T-helper 1 cell treated with Interleukin-12 subunit alpha and Interleukin-12 subunit beta and Interleukin-4 antibody, amounts not matched to agents 30 μg/mL and 1 μg/mL, for 36 hours (primary cell): ENCODE results near the gene GTF3A.
A peak's percentile ranks its signal among the peaks of the same experiment; 100 is the strongest.

ENCODE experiments used
- H3K27ac Mint-ChIP-seq: one replicate; pipeline ENCODE4 v1.8.0; 2021; ENCODE audit warnings: mild to moderate bottlenecking, mixed read lengths
- H3K27me3 Mint-ChIP-seq: one replicate; pipeline ENCODE4 v1.8.0; 2021; ENCODE audit warnings: low read depth, mixed read lengths
- H3K36me3 Mint-ChIP-seq: one replicate; pipeline ENCODE4 v1.8.0; 2021; ENCODE audit warnings: low read depth, mixed read lengths
- H3K4me1 Mint-ChIP-seq: one replicate; pipeline ENCODE4 v1.8.0; 2021; ENCODE audit warnings: low read depth, mixed read lengths
- H3K4me3 Mint-ChIP-seq: one replicate; pipeline ENCODE4 v1.8.0; 2021; ENCODE audit warnings: mild to moderate bottlenecking, moderate library complexity, mixed read lengths
- H3K9me3 Mint-ChIP-seq: one replicate; pipeline ENCODE4 v1.8.0; 2021; ENCODE audit warnings: mixed read lengths

The GTF3A gene

DNA sequence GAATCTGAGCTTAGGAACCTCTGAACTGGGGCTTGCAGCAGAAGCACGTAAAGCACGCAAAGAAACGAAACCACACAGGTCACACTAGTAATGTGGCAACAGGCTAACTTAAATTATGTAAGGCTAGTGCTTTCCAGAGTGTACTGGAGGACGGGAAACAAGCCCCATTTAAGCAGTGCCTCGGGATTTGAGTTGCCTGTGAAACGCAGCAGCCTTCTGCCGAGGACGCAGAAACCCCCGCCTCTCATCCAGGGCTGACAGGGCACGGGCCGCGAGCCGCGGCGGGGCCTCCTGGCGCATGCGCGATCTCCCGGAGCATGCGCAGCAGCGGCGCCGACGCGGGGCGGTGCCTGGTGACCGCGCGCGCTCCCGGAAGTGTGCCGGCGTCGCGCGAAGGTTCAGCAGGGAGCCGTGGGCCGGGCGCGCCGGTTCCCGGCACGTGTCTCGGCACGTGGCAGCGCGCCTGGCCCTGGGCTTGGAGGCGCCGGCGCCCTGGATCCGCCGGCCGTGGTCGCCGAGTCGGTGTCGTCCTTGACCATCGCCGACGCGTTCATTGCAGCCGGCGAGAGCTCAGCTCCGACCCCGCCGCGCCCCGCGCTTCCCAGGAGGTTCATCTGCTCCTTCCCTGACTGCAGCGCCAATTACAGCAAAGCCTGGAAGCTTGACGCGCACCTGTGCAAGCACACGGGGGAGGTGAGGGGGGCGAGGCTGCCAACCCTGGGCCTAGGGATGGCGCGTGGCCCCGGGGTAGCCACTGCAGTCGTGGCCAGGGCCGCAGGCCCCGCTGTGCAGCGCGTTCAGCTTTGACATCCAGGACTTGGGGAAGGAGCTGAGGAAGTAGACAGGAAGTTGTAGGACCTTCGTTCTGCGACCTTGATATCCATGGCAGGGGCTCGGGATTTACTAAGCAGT is at the start of gene GTF3A:
Gene GTF3A, plus strand, starts transcription at position 374 of the 912 bp plus-strand sequence.
- peak within 1 kb of the TSS; percentile 91 for H3K4me3 Mint-ChIP-seq
- peaks cover 25% of the 10 kb centered on the region for H3K36me3 Mint-ChIP-seq
- peak within 1 kb of the TSS; percentile 97 for H3K27ac Mint-ChIP-seq
- H3K4me1 Mint-ChIP-seq, result peaks cover 36% of the 10 kb centered on the region
- no peaks in the 10 kb centered on the region for H3K27me3 Mint-ChIP-seq
- no peaks in the 10 kb centered on the region for H3K9me3 Mint-ChIP-seq

DNA sequence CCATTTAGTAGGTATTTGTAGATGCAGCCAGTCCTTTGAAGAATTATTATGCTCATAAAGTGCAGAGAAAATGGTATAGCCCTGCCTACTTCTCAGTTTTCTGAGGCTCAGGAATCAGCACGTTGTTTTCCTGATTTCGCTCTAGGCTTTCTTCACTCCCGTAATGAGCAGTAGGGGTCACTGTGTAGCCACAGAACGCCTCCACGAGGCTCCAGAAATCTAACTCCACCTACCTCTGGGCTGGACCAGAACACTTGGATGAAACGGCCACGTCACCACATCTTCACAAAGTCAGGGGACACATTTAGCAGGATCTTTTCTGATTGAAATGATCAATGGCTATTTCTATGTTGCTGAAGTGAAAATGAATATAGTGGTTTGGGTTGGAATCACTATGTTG is 49.8 kb upstream of the GTF3A start:
- Mint-ChIP-seq H3K9me3 (no peaks in the 10 kb centered on the region), H3K36me3 (no peaks in the 10 kb centered on the region), H3K4me1 (peaks cover 16% of the 10 kb centered on the region), H3K27ac (no peak overlapping the region), H3K4me3 (no peak overlapping the region), H3K27me3 (no peaks in the 10 kb centered on the region)

DNA sequence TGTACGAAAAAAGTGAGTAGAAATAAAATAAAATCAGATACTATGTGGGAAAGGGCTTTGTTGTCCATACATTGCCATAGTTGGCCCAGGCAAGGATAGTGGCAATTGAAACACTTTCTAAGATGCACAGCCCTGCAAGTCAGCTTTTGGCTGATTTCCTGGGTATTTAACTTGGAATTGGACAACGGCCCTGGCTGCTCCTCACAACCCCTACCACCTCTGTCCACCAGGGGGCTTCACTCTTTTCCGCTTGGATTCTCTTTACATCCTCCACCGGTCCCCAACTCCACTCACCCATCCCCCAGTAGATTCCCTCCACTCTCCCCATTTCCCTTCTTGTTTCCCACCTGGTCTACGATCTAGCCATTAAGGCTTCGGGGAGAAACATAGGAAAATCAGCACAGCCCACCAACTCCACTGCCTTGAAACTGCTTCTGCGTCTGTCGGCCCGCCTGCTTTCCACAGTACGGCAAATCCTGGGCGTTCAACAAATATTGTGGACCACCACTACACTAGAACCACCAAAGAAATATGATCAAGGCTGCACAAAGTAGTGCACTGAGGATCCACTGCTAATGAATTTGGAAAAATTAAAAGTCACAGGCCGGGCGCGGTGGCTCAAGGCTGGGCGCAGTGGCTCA is 48.6 kb upstream of the GTF3A start:
- no peaks in the 10 kb centered on the region for H3K9me3 Mint-ChIP-seq
- no peaks in the 10 kb centered on the region for H3K27me3 Mint-ChIP-seq
- no peak overlapping the region for H3K4me3 Mint-ChIP-seq
- H3K4me1 Mint-ChIP-seq, result peaks cover 8% of the 10 kb centered on the region
- no peaks in the 10 kb centered on the region for H3K36me3 Mint-ChIP-seq
- peak overlapping the region; percentile 9 for H3K27ac Mint-ChIP-seq

DNA sequence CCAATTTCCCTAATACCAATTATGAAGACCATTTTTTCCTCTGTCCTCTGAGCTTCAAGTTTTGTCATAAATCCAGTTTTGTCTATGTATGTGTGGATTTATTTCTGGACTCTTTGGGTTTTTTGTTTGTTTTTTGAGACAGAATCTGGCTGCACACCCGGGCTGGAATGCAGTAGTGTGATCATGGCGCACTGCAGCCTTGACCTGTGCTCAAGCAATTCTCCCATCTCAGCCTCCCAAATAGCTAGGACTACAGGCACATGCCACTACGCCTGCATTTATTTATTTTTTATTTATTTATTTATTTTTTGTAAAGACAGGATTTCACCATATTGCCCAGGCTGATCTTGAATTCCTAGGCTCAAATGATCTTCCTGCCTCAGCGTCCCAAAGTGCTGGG is 45.3 kb upstream of the GTF3A start:
- Mint-ChIP-seq H3K27me3 (peaks cover 4% of the 10 kb centered on the region), H3K4me3 (no peak overlapping the region), H3K4me1 (peaks cover 8% of the 10 kb centered on the region), H3K9me3 (no peaks in the 10 kb centered on the region), H3K36me3 (no peaks in the 10 kb centered on the region), H3K27ac (no peak overlapping the region)

DNA sequence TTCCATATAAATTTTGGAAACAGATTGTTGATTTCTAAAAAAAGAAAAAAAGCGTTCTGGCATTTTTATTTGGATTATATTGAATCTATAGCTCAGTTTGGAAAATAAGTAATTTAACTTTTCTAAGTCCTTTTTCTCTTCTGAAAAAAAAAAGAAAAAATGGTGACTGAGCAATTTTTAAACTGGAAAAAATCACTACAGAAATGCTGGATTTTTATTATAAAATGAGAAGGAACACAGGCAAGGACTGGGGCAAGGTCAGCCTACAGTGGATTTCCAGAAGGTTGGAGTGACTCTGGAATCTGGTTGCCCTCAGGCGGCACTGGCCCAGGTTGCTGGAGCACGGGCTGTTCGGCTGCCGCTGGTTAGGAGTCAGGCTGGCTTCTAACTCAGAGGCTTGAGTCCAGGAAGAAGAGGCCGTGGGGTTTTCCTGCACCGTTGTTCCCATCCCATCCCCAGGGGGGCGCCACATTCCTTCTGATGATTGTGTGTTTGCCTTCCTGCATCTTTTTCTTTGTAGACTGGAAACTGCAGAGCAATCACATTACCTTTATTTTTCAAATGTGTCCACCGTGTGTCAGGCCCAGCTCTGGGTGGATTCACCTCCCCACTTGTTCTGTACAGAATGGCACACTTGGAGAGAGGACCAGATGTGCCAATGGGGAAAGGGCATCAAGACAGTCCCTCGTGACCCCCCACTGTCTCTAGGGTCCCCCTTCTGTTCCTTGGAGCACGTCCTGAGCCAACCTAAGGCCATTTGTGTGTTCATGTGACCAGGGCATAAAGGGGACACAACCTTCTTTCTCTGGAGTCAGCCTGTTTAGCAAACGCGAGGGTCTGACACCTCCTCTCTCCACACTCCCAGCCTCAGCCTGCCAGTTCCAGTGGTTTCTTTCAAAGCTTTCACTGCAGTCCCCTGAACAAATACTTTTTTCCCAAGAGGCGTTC is 44.5 kb upstream of the GTF3A start:
- peaks cover 3% of the 10 kb centered on the region for H3K4me1 Mint-ChIP-seq
- H3K9me3 Mint-ChIP-seq, result no peaks in the 10 kb centered on the region
- no peaks in the 10 kb centered on the region for H3K36me3 Mint-ChIP-seq
- no peak overlapping the region for H3K4me3 Mint-ChIP-seq
- H3K27ac Mint-ChIP-seq, result no peak overlapping the region
- H3K27me3 Mint-ChIP-seq, result peaks cover 8% of the 10 kb centered on the region

DNA sequence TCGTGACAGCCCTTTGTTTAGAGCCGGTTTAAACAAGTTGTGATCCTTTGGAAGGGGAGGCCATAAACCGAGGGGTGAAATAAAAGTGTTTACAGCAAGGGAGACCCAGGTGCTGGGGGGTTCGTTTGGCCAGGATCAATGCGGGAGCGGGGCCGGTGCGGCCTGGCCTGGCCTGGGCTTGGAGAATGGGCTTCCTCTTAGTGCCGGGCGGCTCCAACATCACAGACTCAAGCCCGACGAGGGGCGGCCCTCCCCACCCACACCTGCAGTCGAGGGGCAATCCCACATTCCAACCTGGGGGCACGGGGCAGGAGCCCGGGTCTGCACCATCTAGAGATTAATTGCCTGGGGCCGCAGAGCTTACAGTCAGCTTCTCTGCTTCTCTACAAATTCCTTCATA is 42.8 kb upstream of the GTF3A start:
- Mint-ChIP-seq H3K36me3 (no peaks in the 10 kb centered on the region), H3K4me3 (no peak overlapping the region), H3K27me3 (peaks cover 8% of the 10 kb centered on the region), H3K4me1 (no peaks in the 10 kb centered on the region), H3K9me3 (no peaks in the 10 kb centered on the region), H3K27ac (no peak overlapping the region)

DNA sequence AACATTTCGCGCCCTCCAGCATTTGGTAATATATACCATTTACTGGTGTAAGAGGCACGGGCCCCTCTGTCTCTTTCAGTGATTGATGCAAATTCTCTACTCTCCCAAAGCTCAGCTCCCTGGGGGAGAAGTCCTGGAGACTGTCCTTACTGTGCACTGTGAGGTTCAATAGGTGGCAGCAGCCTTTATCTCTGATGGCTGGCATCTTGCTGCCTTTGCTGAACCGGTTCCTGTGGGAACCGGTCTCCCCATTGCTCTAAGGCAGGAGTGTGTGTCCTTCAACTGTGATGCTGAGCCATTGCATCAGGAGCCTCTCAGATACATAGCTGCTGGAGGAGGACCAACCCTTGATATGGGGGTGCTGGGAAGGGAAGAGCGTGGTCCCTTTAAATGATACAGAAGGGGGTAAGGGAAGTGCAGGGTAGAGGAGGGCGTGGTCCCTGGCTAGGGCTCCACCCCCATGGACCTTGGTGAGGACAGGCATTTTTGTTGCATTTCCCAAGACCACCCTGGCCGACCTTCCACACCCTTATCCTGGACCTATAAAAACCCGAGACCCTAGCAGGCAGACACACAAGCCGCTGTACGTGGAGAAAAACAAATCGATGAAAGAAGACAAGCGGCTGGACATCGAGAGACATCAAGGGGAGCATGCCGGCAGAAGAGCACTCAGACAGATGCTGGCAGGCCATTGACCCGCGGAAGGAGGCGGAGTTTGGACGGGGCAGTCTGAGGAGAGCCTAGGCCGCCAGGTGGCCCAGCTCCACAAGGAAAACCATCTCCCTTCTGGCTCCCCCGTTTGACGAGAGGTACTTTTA is 41.1 kb upstream of the GTF3A start:
- Mint-ChIP-seq H3K36me3 (no peaks in the 10 kb centered on the region), H3K9me3 (no peaks in the 10 kb centered on the region), H3K4me1 (no peaks in the 10 kb centered on the region), H3K27me3 (peaks cover 8% of the 10 kb centered on the region), H3K4me3 (no peak overlapping the region), H3K27ac (no peak overlapping the region)

DNA sequence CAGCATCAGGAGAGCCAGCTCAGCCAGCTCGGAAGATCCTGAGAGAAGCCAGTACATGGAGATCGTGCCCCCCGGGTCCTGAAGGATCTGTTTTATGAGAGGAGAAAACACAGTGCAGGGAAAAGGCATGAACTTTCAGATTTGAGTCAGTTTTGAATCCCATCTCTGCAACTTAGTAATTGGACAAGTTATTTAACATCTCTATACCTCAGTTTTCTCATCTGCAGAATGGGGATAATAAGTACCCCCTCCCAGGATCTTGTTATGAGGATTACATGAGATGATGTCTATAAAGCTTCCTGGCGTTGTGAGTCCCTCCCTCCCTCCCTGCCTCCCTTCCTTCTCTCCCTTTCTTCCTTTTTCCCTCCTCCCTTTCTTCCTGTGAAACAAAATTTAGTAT is 40.1 kb upstream of the GTF3A start:
- Mint-ChIP-seq H3K27ac (no peak overlapping the region), H3K4me1 (no peaks in the 10 kb centered on the region), H3K9me3 (no peaks in the 10 kb centered on the region), H3K27me3 (peaks cover 8% of the 10 kb centered on the region), H3K36me3 (no peaks in the 10 kb centered on the region), H3K4me3 (no peak overlapping the region)

DNA sequence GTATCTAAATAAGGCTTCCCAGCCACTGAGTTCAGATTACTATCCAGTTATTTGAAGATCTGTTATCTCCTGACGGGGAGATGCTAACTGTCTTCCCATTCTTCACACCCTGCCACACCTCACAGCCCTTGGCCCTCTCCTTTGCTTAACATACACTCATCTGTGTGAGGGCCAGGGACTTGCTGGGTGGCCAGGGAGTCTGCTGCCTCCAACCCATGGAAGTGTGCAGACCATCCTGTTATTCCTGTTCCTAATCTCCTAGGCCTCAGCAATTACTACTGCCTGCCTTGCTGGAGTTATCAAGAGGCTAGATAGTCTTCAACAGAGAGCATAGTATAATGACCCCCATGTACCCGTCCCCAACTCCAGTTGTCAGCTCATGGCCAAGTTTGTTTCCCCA is 36.2 kb upstream of the GTF3A start:
- peaks cover 10% of the 10 kb centered on the region for H3K27me3 Mint-ChIP-seq

DNA sequence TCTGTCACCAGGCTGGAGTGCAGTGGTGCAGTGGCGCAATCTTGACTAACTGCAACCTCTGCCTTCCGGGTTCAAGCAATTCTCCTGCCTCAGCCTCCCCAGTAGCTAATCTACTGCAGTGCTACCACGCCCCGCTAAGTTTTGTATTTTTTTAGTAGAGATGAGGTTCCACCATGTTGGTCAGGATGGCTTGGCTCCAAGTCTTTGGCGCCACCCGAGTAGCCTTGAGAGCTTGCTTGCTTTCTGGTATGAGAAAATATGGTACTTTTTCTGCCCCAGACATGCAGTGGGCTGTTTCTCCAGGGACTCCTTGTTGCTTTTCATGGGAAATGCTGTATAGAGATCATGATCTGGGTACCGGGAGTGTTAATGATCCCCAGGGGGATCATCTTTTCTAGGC is 34.5 kb upstream of the GTF3A start:
- H3K27ac Mint-ChIP-seq, result no peak overlapping the region
- no peaks in the 10 kb centered on the region for H3K9me3 Mint-ChIP-seq
- no peaks in the 10 kb centered on the region for H3K36me3 Mint-ChIP-seq
- H3K4me3 Mint-ChIP-seq, result no peak overlapping the region
- H3K4me1 Mint-ChIP-seq, result no peaks in the 10 kb centered on the region
- peaks cover 12% of the 10 kb centered on the region for H3K27me3 Mint-ChIP-seq

More for the DNA sequence above, 36.2 kb upstream of the GTF3A start:
- H3K4me3 Mint-ChIP-seq, result no peak overlapping the region
- no peaks in the 10 kb centered on the region for H3K4me1 Mint-ChIP-seq
- no peak overlapping the region for H3K27ac Mint-ChIP-seq
- H3K36me3 Mint-ChIP-seq, result no peaks in the 10 kb centered on the region
- H3K9me3 Mint-ChIP-seq, result no peaks in the 10 kb centered on the region

DNA sequence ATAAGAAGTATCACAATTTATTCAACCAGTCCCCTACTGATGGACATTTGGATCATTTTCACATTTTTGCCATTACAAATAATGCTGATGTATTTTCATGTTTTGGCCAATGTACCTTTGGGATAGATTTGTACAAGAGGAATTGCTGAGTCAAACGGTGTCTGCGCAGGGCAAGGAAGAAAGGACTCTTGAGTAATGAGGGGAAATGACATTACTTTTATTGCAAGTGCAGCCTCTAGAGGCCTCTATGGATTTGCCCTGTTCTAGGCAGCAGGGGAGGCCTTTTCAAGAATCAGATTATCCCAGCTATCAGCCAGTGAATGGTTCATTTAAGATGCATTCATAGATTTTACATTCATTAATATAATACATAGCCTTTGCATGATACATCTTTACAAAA is 32.9 kb upstream of the GTF3A start:
- Mint-ChIP-seq H3K9me3 (no peaks in the 10 kb centered on the region), H3K27ac (no peak overlapping the region), H3K36me3 (no peaks in the 10 kb centered on the region), H3K4me1 (no peaks in the 10 kb centered on the region), H3K4me3 (no peak overlapping the region), H3K27me3 (peaks cover 18% of the 10 kb centered on the region)

DNA sequence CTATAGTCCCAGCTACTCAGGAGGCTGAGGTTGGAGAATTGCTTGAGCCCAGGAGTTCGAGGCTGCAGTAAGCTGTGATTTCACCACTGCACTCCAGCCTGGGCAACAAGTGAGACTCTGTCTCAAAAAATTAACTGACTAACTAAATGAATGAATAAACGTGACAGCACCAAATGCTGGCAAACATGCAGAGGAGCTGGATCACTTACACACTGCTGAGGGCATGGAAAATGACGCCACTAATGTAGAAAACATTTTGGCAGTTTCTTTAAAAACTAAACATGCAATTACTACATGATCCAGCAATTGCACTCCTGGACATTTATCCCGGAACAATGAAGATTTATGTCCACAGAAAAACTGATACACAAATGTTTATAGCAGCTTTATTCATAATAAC is 31.3 kb upstream of the GTF3A start:
- no peaks in the 10 kb centered on the region for H3K4me1 Mint-ChIP-seq
- no peaks in the 10 kb centered on the region for H3K9me3 Mint-ChIP-seq
- no peak overlapping the region for H3K4me3 Mint-ChIP-seq
- H3K36me3 Mint-ChIP-seq, result no peaks in the 10 kb centered on the region
- H3K27ac Mint-ChIP-seq, result no peak overlapping the region
- H3K27me3 Mint-ChIP-seq, result peaks cover 18% of the 10 kb centered on the region

DNA sequence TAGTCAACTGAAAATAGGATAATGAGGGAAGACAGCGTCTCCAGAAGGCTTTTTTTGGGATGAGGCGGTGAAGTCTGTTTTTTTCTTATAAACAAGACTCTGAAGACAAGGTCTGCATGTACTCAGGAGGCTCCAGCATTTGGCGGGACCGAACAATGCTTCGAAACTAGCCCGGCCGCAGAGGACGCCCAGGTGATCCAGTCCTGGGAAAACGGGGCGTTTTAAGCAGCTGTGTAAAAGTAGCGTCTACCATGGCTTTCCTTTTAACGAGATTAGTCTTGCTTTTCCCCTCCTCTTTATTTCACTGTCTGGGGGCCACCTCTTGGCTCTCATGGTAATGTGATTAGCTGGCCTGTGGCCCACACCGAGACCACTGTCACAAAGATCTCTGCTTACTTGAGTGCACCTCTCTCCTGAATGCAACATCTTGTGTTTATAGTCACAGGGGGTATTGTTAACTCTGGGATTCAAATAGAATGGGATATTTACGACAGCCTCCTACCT is 29.4 kb upstream of the GTF3A start:
- Mint-ChIP-seq H3K4me3 (no peak overlapping the region), H3K4me1 (no peaks in the 10 kb centered on the region), H3K36me3 (no peaks in the 10 kb centered on the region), H3K9me3 (no peaks in the 10 kb centered on the region), H3K27ac (no peak overlapping the region), H3K27me3 (peaks cover 18% of the 10 kb centered on the region)
